HCT116 (cell line): ENCODE data around the gene GPR171. TPM values are rescaled to one million over a fixed set of nuclear protein-coding genes. Genes with fewer than 3 reads are reported as not detected.

Experiments used
- ATAC-seq: fragments of 200-7000 bp; cut with Tn5 transposase; 2 replicates; pipeline ENCODE4 v1.9.1; 2020; ENCODE audit warnings: mild to moderate bottlenecking, moderate library complexity
- BruUV-seq: library from RNA; stranded (reverse); fragments of 400-500 nt; replicated peaks from 2 replicates; lab custom pipeline; 2021; lab: Mats Ljungman, UMichigan
- CTCF ChIA-PET: fragments of 300-600 bp; sonication (Branson Sonifier 250); formaldehyde crosslinking; loops from one replicate; lab custom pipeline; 2021; ENCODE audit warnings: antibody characterized with exemption; lab: Charles Lee
- POLR2A ChIA-PET: fragments of 300-600, 350-600 bp; sonication (Branson Sonifier 250); formaldehyde crosslinking; loops from one replicate; lab custom pipeline; 2021; ENCODE audit warnings: antibody characterized with exemption; lab: Charles Lee
- RAD21 ChIA-PET, 2 experiments: fragments of 300-600 bp; sonication (Branson Sonifier 250); formaldehyde crosslinking; loops; one replicate each; lab custom pipeline; 2023; ENCODE audit warnings: low total read pairs in 2 of 2; ENCODE audit not compliant: uncharacterized antibody in 2 of 2, unreplicated experiment in 2 of 2, low non-redundant PET in 1 of 2; lab: Charles Lee
- DNase-seq: peaks from one replicate; pipeline ENCODE4 v3.0.0-alpha.2; 2010; ENCODE audit warnings: low read depth, low spot score
- H2AFZ ChIP-seq: fragments of 200-600 bp; shearing (Covaris generic), sonication (generic); 2 replicates; pipeline ENCODE4 v1.6.1; 2017; ENCODE audit warnings: low read depth, mixed run types, mixed read lengths, antibody characterized with exemption, low read length; ENCODE audit not compliant: poor library complexity, severe bottlenecking
- H3K27ac ChIP-seq: 2 replicates; pipeline ENCODE4 v1.5.1; 2012; ENCODE audit warnings: low read depth, low read length
- H3K27me3 ChIP-seq: fragments of 200-600 bp; sonication (generic); 2 replicates; pipeline ENCODE4 v1.6.1; 2016; ENCODE audit warnings: mixed run types, low read length, mixed read lengths; ENCODE audit not compliant: insufficient read depth
- H3K36me3 ChIP-seq, 2 experiments: fragments of 200-500 bp in 1 of 2; fragments of 200-600 bp in 1 of 2; sonication (Bioruptor generic) in 1 of 2; sonication (generic) in 1 of 2; 2 replicates each; pipeline versions ENCODE4 v1.5.1 to v1.6.1; 2014 to 2016; ENCODE audit warnings: low read length in 2 of 2, inconsistent platforms in 1 of 2, mixed read lengths in 1 of 2, mixed run types in 1 of 2; ENCODE audit not compliant: insufficient read depth in 2 of 2, control insufficient read depth in 1 of 2
- H3K4me1 ChIP-seq, 2 experiments: fragments of 200-600 bp in 1 of 2; sonication (generic) in 1 of 2; 2 replicates each; pipeline versions ENCODE4 v1.5.1 to v1.6.1; 2012 to 2017; ENCODE audit warnings: low read length in 2 of 2, inconsistent platforms in 1 of 2, mild to moderate bottlenecking in 1 of 2, mixed read lengths in 1 of 2, mixed run types in 1 of 2, moderate library complexity in 1 of 2; ENCODE audit not compliant: insufficient read depth in 2 of 2, control insufficient read depth in 1 of 2
- H3K4me2 ChIP-seq: fragments of 200-600 bp; sonication (generic); 2 replicates; pipeline ENCODE4 v1.6.1; 2017; ENCODE audit warnings: mixed run types, low read length, mixed read lengths
- H3K4me3 ChIP-seq, 2 experiments: fragments of 200-600 bp in 1 of 2; sonication (generic) in 1 of 2; replicated peaks in 1 of 2; 2 replicates each; pipeline ENCODE4 v1.5.1; 2011 to 2016; ENCODE audit warnings: low read length in 2 of 2, control low read depth in 1 of 2, low read depth in 1 of 2, mild to moderate bottlenecking in 1 of 2, mixed read lengths in 1 of 2, mixed run types in 1 of 2
- H3K79me2 ChIP-seq: fragments of 200-600 bp; sonication (generic); 2 replicates; pipeline ENCODE4 v1.6.1; 2017; ENCODE audit warnings: mild to moderate bottlenecking, mixed run types, low read length, moderate library complexity, mixed read lengths; ENCODE audit not compliant: insufficient read depth
- H3K9ac ChIP-seq: fragments of 200-600 bp; sonication (generic); 2 replicates; pipeline ENCODE4 v1.6.1; 2016; ENCODE audit warnings: low read length, mixed read lengths
- H3K9me2 ChIP-seq: fragments of 200-600 bp; sonication (generic), shearing (Covaris generic); 2 replicates; pipeline ENCODE4 v1.6.1; 2017; ENCODE audit warnings: mixed run types, mild to moderate bottlenecking, moderate library complexity; ENCODE audit not compliant: insufficient read depth
- H3K9me3 ChIP-seq, 2 experiments: fragments of 200-500 bp in 1 of 2; fragments of 200-600 bp in 1 of 2; sonication (Bioruptor generic) in 1 of 2; sonication (generic) in 1 of 2; 2 replicates each; pipeline ENCODE4 v1.6.1; 2014 to 2017; ENCODE audit warnings: low read length in 2 of 2, mixed read lengths in 2 of 2, inconsistent platforms in 1 of 2, low read depth in 1 of 2, mild to moderate bottlenecking in 1 of 2, mixed run types in 1 of 2, moderate library complexity in 1 of 2; ENCODE audit not compliant: control insufficient read depth in 1 of 2, insufficient read depth in 1 of 2
- H4K20me1 ChIP-seq: fragments of 200-600 bp; sonication (generic), shearing (Covaris generic); 2 replicates; pipeline ENCODE4 v1.6.1; 2017; ENCODE audit warnings: mixed run types, mild to moderate bottlenecking, moderate library complexity; ENCODE audit not compliant: insufficient read depth
- ATF3 ChIP-seq: IDR thresholded peaks from 2 replicates; pipeline ENCODE4 v1.6.1; 2012
- CBX3 ChIP-seq: IDR thresholded peaks from 2 replicates; pipeline ENCODE4 v1.6.1; 2012; ENCODE audit warnings: low read depth
- EGR1 ChIP-seq: IDR thresholded peaks from 2 replicates; pipeline ENCODE4 v1.6.1; 2012; ENCODE audit warnings: low read depth
- EZH2 ChIP-seq: fragments of 200-600 bp; sonication (generic); IDR thresholded peaks from 2 replicates; pipeline ENCODE4 v1.6.1; 2017; ENCODE audit warnings: antibody characterized with exemption, mixed run types
- JUND ChIP-seq: IDR thresholded peaks from 2 replicates; pipeline ENCODE4 v1.6.1; 2012
- POLR2A ChIP-seq: IDR thresholded peaks from 2 replicates; pipeline ENCODE4 v1.7.0; 2011; ENCODE audit warnings: borderline replicate concordance; ENCODE audit not compliant: insufficient read depth, insufficient read length; ENCODE audit errors: extremely low read depth
- POLR2AphosphoS5 ChIP-seq: IDR thresholded peaks from 2 replicates; pipeline ENCODE4 v1.6.1; 2011; ENCODE audit warnings: mild to moderate bottlenecking, low read depth, low read length, moderate library complexity
- RAD21 ChIP-seq: IDR thresholded peaks from 2 replicates; pipeline ENCODE4 v1.6.1; 2012; ENCODE audit warnings: low read depth, mild to moderate bottlenecking
- REST ChIP-seq: IDR thresholded peaks from 2 replicates; pipeline ENCODE4 v1.6.1; 2012; ENCODE audit warnings: low read depth
- YY1 ChIP-seq: IDR thresholded peaks from 2 replicates; pipeline ENCODE4 v1.6.1; 2011; ENCODE audit warnings: low read length, low read depth, moderate library complexity, mild to moderate bottlenecking; ENCODE audit not compliant: insufficient replicate concordance; ENCODE audit errors: extremely low read depth
- ZNF274 ChIP-seq: fragments of 200-500 bp; sonication (Bioruptor generic); IDR thresholded peaks from 2 replicates; pipeline ENCODE4 v1.6.1; 2014; ENCODE audit warnings: mild to moderate bottlenecking, low read depth, low read length, inconsistent platforms
- intact Hi-C: fragments of 100-400 bp; cut with micrococcal nuclease; formaldehyde crosslinking; loops from 2 replicates; pipeline ENCODE4 v1.10.0; 2022
- total RNA-seq: library from RNA; stranded (reverse); gene quantifications from one replicate; pipeline ENCODE4 v1.2.1, GENCODE V29; 2021; ENCODE audit not compliant: unreplicated experiment

The GPR171 gene
- total RNA-seq, 1 experiment from 2014 or later = not detected

GRCh38 chr3:151206201-151206600, 3.2 kb upstream of the GPR171 start:
- TF ChIP-seq CBX3 (no peak), POLR2AphosphoS5 (no peak), EGR1 (no peak), RAD21 (no peak), ZNF274 (no peak), YY1 (no peak), ATF3 (no peak), EZH2 (no peak), POLR2A (no peak), JUND (no peak), REST (no peak)
- TF ChIP-seq, all 23 proteins: peak for 0
- Histone ChIP-seq H3K9me3 (no peaks in the 10 kb centered on the region), H3K27me3 (no peaks in the 10 kb centered on the region), H3K9ac (no peak overlapping the region), H3K4me3 (no peak overlapping the region), H3K9me2 (no peaks in the 10 kb centered on the region), H3K4me1 (no peaks in the 10 kb centered on the region), H3K79me2 (no peaks in the 10 kb centered on the region), H2AFZ (no peak overlapping the region), H3K4me2 (no peak overlapping the region), H3K27ac (no peak overlapping the region), H4K20me1 (no peaks in the 10 kb centered on the region), H3K36me3 (no peaks in the 10 kb centered on the region)
- ATAC-seq = no peak
- intact Hi-C loops = no loop called here
- POLR2A ChIA-PET = no interaction called here
- RAD21 ChIA-PET = no interaction called here
- no peak for DNase-seq
- CTCF ChIA-PET = no interaction called here
- BruUV-seq = no TSS peak
